ENCODE measurements around the gene CPLX3. TPM values are rescaled to one million over a fixed set of nuclear protein-coding genes. Genes with fewer than 3 reads are reported as not detected.

The CPLX3 gene
- polyA plus RNA-seq, 3 donors = 0.12 TPM; not detected in 2

DNA sequence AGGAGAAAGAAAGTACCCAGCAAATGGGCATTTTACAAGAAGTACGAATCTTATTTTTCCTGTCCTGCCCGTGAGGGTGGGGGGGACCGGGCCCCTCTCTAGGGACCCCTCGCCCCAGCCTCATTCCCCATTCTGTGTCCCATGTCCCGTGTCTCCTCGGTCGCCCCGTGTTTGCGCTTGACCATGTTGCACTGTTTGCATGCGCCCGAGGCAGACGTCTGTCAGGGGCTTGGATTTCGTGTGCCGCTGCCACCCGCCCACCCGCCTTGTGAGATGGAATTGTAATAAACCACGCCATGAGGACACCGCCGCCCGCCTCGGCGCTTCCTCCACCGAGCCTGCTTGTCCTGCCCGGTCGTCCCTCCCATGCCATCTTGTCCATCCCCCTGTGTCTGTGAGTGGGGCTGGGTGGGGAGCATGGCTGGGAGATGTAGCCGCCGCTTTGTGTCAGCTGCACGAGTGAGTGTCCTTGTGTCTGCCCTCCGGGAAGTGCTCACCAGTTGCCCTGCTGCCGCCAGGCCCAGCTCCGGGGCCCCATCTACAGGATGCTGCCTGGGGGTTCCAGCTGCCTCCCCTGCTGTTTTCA is 23.5 kb upstream of the CPLX3 start:
- H3K27me3 Mint-ChIP-seq (ENCODE audit: low read depth in 3 of 3) = peaks cover 0 to 3% (median 1%) of the 10 kb centered on the region in 3 donors
- peaks cover 62 to 65% of the 10 kb centered on the region in 2 donors for H3K36me3 ChIP-seq (replicated peaks in 1 of 2; ENCODE audit: control insufficient read depth in 1 of 2, insufficient read depth in 2 of 2, low read length in 2 of 2)
- H3K9ac ChIP-seq (ENCODE audit: insufficient read depth, low read length, poor library complexity, severe bottlenecking) = no peak overlapping the region
- 86% methylated on average over 12 of the region's 31 CpGs for WGBS (ENCODE audit: insufficient coverage)
- no peak overlapping the region for H3K4me2 ChIP-seq (replicated peaks; ENCODE audit: extremely low read depth, low read length, poor library complexity, severe bottlenecking)
- peaks cover 30 to 32% of the 10 kb centered on the region in 2 donors for H3K4me1 ChIP-seq (ENCODE audit: control insufficient read depth in 1 of 2, insufficient read depth in 2 of 2, low read length in 2 of 2)
- H3K36me3 Mint-ChIP-seq = peaks cover 59 to 70% of the 10 kb centered on the region in 2 donors
- H3K4me1 Mint-ChIP-seq = peaks cover 31% of the 10 kb centered on the region
- H3K27ac ChIP-seq (ENCODE audit: low read depth in 1 of 2, low read length in 2 of 2) = no peak overlapping the region
- intact Hi-C loops (cut with micrococcal nuclease) = loop anchor here (10.0 kb wide), 1 partner anchor 168 kb away; no protein-coding TSS in a partner anchor
- peaks cover 73% of the 10 kb centered on the region for H4K20me1 ChIP-seq (ENCODE audit: insufficient read depth, low read length)
- no peak for DNase-seq
- H3K4me3 Mint-ChIP-seq = no peak overlapping the region
- no peaks in the 10 kb centered on the region for H3K9me3 ChIP-seq (replicated peaks in 1 of 2; ENCODE audit: control insufficient read depth in 1 of 2, insufficient read depth in 1 of 2, low read length in 2 of 2)
- no peak overlapping the region for H3K4me3 ChIP-seq (replicated peaks in 1 of 3; ENCODE audit: low read depth in 2 of 3, low read length in 3 of 3)
- H3K79me2 ChIP-seq (ENCODE audit: insufficient read depth, low read length) = peaks cover 36% of the 10 kb centered on the region
- no peak overlapping the region for H2AFZ ChIP-seq (ENCODE audit: insufficient read depth, low read depth, low read length, poor library complexity, severe bottlenecking)
- no peaks in the 10 kb centered on the region for H3K27me3 ChIP-seq (ENCODE audit: control insufficient read depth in 2 of 2, insufficient read depth in 2 of 2, low read length in 2 of 2)
- peak overlapping the region in 3 of 7 donors; percentile 1 to 57 (median 16) for H3K27ac Mint-ChIP-seq
- no peaks in the 10 kb centered on the region for H3K9me3 Mint-ChIP-seq
- TF ChIP-seq, protein P1, sequence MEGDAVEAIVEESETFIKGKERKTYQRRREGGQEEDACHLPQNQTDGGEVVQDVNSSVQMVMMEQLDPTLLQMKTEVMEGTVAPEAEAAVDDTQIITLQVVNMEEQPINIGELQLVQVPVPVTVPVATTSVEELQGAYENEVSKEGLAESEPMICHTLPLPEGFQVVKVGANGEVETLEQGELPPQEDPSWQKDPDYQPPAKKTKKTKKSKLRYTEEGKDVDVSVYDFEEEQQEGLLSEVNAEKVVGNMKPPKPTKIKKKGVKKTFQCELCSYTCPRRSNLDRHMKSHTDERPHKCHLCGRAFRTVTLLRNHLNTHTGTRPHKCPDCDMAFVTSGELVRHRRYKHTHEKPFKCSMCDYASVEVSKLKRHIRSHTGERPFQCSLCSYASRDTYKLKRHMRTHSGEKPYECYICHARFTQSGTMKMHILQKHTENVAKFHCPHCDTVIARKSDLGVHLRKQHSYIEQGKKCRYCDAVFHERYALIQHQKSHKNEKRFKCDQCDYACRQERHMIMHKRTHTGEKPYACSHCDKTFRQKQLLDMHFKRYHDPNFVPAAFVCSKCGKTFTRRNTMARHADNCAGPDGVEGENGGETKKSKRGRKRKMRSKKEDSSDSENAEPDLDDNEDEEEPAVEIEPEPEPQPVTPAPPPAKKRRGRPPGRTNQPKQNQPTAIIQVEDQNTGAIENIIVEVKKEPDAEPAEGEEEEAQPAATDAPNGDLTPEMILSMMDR (IDR thresholded peaks at IDR 0.05) = no peak

DNA sequence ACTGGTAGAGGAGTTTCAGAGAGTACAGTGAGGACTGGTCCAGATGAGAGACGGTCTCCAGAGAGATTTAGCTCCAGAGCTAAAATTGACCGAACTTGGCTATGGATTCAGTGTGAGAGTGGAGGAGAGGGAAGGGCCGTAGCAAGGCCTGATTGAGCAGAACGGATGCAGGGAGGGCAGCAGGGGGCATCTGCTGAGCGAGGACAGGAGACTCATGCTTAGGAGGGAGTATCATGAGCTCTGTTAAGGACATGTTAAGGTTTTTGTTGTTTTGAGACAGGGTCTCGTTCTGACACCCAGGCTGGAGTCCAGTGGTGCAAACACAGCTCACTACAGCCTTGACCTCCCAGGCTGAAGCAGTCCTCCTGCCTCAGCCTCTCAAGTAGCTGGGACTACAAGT is 21.5 kb upstream of the CPLX3 start:
- Histone ChIP-seq H3K9me3 (replicated peaks in 1 of 2; ENCODE audit: control insufficient read depth in 1 of 2, insufficient read depth in 1 of 2, low read length in 2 of 2) (no peaks in the 10 kb centered on the region), H3K4me1 (ENCODE audit: control insufficient read depth in 1 of 2, insufficient read depth in 2 of 2, low read length in 2 of 2) (peaks cover 11 to 12% of the 10 kb centered on the region in 2 donors), H3K79me2 (ENCODE audit: insufficient read depth, low read length) (peaks cover 17% of the 10 kb centered on the region), H3K36me3 (replicated peaks in 1 of 2; ENCODE audit: control insufficient read depth in 1 of 2, insufficient read depth in 2 of 2, low read length in 2 of 2) (peaks cover 42 to 46% of the 10 kb centered on the region in 2 donors), H2AFZ (ENCODE audit: insufficient read depth, low read depth, low read length, poor library complexity, severe bottlenecking) (no peak overlapping the region), H3K27ac (ENCODE audit: low read depth in 1 of 2, low read length in 2 of 2) (no peak overlapping the region), H4K20me1 (ENCODE audit: insufficient read depth, low read length) (peaks cover 53% of the 10 kb centered on the region), H3K4me3 (replicated peaks in 1 of 3; ENCODE audit: low read depth in 2 of 3, low read length in 3 of 3) (no peak overlapping the region), H3K9ac (ENCODE audit: insufficient read depth, low read length, poor library complexity, severe bottlenecking) (no peak overlapping the region), H3K27me3 (ENCODE audit: control insufficient read depth in 2 of 2, insufficient read depth in 2 of 2, low read length in 2 of 2) (no peaks in the 10 kb centered on the region), H3K4me2 (replicated peaks; ENCODE audit: extremely low read depth, low read length, poor library complexity, severe bottlenecking) (no peak overlapping the region)
- peaks cover 14% of the 10 kb centered on the region for H3K4me1 Mint-ChIP-seq
- no peak for DNase-seq
- peaks cover 42 to 50% of the 10 kb centered on the region in 2 donors for H3K36me3 Mint-ChIP-seq
- TF ChIP-seq, protein P1 (IDR thresholded peaks at IDR 0.05) = no peak
- no peaks in the 10 kb centered on the region for H3K9me3 Mint-ChIP-seq
- intact Hi-C loops (cut with micrococcal nuclease) = loop anchor here (10.0 kb wide), 1 partner anchor 170 kb away; no protein-coding TSS in a partner anchor
- H3K4me3 Mint-ChIP-seq = no peak overlapping the region
- H3K27me3 Mint-ChIP-seq (ENCODE audit: low read depth in 3 of 3) = peaks cover 1 to 3% (median 1%) of the 10 kb centered on the region in 3 donors
- H3K27ac Mint-ChIP-seq = peak overlapping the region in 5 of 7 donors; percentile 25 to 65 (median 36)
- 91% methylated on average over 5 of the region's 6 CpGs for WGBS (ENCODE audit: insufficient coverage)
